ENCODE data around the gene ADGRD1. TPM values are rescaled to one million over a fixed set of nuclear protein-coding genes. Genes with fewer than 3 reads are reported as not detected.

Gene ADGRD1
- total and polyA plus RNA-seq, 8 donors = 25.6 to 167 (median 33.4) TPM

DNA sequence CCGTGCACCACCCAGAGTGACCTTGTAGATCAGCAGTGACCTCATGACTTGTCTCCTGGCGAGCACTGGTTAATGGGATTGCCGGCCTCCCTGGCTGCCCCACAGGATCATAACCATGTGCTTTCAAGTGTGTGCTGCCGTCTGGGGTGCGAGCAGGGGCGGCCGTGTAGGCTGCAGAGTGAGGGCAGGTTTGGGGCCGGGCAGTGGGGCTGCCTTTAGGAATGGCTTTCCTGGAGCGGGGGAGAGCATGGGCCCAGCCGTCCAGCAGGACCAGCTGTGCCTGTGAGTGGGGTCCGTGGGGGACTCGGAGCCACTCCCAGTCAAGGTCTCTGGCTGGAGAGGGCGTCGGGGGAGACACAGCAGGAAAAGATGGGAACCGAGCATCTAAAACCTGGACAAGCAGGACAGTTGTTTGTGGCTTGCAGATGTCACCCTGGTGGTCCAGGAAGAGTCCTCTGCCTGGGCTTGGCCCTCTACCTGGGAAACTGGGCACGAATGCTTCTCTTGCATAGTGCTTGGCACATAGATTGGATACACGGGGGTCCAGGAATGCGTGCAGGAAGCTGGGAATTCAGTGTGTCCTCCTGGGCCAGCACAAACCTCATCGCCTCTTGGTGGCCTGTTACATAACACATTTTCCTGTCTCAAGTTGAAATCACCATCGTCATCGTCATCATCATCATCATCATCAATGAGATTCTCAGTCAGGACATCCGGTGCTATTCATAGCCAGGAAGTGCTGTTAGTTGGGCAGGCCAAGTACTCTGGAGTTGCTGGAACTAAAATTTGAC, 96.0 kb downstream of the ADGRD1 start:
- H3K27me3 ChIP-seq = no peaks in the 10 kb centered on the region
- peaks cover 0 to 8% of the 10 kb centered on the region in 2 donors for H3K4me1 ChIP-seq
- H3K4me3 ChIP-seq = no peak overlapping the region
- intact Hi-C loops (cut with DNase I) = no loop called here
- peak in 2 of 4 donors; percentile 26 to 72 for DNase-seq
- no peak for ATAC-seq
- no peak overlapping the region for H3K27ac ChIP-seq
- H3K36me3 ChIP-seq = peaks cover 0 to 4% of the 10 kb centered on the region in 2 donors
- TF ChIP-seq, protein P1, sequence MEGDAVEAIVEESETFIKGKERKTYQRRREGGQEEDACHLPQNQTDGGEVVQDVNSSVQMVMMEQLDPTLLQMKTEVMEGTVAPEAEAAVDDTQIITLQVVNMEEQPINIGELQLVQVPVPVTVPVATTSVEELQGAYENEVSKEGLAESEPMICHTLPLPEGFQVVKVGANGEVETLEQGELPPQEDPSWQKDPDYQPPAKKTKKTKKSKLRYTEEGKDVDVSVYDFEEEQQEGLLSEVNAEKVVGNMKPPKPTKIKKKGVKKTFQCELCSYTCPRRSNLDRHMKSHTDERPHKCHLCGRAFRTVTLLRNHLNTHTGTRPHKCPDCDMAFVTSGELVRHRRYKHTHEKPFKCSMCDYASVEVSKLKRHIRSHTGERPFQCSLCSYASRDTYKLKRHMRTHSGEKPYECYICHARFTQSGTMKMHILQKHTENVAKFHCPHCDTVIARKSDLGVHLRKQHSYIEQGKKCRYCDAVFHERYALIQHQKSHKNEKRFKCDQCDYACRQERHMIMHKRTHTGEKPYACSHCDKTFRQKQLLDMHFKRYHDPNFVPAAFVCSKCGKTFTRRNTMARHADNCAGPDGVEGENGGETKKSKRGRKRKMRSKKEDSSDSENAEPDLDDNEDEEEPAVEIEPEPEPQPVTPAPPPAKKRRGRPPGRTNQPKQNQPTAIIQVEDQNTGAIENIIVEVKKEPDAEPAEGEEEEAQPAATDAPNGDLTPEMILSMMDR (IDR thresholded peaks at IDR 0.05) = no peak
- no peaks in the 10 kb centered on the region for H3K9me3 ChIP-seq

DNA sequence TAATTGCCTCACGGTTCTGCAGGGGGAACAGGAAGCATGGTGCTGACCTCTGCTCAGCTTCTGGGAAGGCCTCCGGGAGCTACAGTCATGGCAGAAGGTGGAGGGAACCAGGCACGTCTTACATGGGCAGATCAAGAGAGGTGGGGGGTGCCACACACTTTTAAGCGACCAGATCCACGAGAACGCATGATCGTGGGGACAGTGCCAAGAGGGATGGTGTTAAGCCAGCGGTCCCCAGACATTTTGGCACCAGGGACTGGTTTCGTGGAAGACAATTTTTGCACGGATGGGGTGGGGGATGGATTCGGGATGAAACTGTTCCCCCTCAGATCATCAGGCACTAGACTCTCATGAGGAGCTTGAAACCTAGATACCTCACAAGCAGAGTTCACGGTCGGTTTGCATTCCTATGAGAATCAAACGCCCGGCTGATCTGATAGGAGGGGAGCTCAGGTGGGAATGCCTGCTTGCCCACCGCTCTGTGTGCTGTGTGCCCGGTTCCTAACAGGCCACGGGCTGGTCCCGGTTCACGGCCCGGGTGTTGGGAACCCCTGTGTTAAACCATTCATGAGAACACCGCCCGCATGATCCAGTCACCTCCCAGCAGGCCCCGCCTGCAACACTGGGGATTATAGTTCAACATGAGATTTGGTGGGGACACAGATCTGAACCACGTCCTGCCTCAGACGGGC, 96.9 kb downstream of the ADGRD1 start:
- no peak overlapping the region for H3K4me3 ChIP-seq
- peak in 2 of 4 donors; percentile 22 to 65 for DNase-seq
- ATAC-seq = no peak
- H3K27me3 ChIP-seq = no peaks in the 10 kb centered on the region
- no peak overlapping the region for H3K27ac ChIP-seq
- H3K9me3 ChIP-seq = no peaks in the 10 kb centered on the region
- H3K36me3 ChIP-seq = no peaks in the 10 kb centered on the region
- peaks cover 0 to 8% of the 10 kb centered on the region in 2 donors for H3K4me1 ChIP-seq
- TF ChIP-seq, protein P1 (IDR thresholded peaks at IDR 0.05) = no peak
- intact Hi-C loops (cut with DNase I) = no loop called here

DNA sequence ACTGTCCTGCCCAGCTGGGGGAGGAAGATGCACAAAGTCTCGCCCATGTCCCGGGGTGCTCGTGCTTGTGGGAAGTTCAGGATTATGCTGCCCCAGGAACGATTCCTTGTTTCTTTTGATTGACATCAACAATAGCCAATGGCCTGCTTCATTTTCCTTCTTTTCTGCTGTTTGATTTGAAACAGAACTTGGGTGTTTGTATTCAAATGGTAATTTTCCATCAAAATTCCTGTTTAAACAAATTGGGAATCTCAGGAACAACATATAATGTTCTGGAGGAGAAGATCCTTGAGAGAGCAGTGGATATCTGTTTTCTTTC, 97.4 kb downstream of the ADGRD1 start:
- Histone ChIP-seq H3K4me1 (peaks cover 0 to 8% of the 10 kb centered on the region in 2 donors), H3K27me3 (no peaks in the 10 kb centered on the region), H3K36me3 (no peaks in the 10 kb centered on the region), H3K4me3 (no peak overlapping the region), H3K9me3 (no peaks in the 10 kb centered on the region), H3K27ac (no peak overlapping the region)
- TF ChIP-seq, protein P1 (IDR thresholded peaks at IDR 0.05) = no peak
- ATAC-seq (no peak), DNase-seq (no peak)
- intact Hi-C loops (cut with DNase I) = no loop called here

DNA sequence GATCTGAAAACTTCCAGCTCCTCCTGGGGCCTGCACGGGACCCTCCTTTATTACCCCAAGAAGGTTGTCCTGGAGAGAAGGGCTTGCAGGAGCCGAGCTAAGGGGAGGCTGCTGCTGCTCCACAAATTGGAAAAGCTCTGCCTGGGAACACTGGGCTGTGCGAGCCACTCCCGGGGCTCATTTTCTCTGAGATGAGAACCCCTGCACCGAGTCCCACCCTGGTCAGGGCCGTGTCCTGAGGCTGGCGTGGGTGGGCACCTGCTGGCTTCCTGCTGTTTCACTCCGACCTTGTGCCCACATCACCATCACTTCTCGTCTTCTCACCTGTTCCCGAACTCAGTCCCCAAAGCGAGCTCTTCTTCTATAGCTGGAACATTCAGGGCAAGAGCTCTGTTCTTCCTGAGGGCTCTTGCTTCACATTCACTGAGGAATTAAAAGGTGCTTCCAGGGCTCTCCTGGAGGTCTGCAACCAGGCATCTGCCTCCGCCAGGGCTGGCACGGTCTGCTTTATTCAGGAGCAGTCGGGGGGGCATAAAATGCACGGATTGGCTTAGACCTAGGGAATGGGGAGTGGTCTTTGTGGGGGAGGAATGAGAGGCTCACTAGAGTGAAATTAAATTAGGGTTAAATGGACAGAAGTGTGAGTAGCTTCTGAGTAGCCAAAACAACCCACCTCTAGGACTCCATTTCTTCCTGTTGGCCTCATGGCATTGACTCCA, 98.5 kb downstream of the ADGRD1 start:
- intact Hi-C loops (cut with DNase I) = no loop called here
- TF ChIP-seq, protein P1 (IDR thresholded peaks at IDR 0.05) = no peak
- no peak overlapping the region for H3K4me3 ChIP-seq
- no peak for ATAC-seq
- no peaks in the 10 kb centered on the region for H3K9me3 ChIP-seq
- no peaks in the 10 kb centered on the region for H3K27me3 ChIP-seq
- H3K4me1 ChIP-seq = peaks cover 0 to 6% of the 10 kb centered on the region in 2 donors
- no peak overlapping the region for H3K27ac ChIP-seq
- H3K36me3 ChIP-seq = no peaks in the 10 kb centered on the region
- peak in 2 of 4 donors; percentile 11 to 29 for DNase-seq

DNA sequence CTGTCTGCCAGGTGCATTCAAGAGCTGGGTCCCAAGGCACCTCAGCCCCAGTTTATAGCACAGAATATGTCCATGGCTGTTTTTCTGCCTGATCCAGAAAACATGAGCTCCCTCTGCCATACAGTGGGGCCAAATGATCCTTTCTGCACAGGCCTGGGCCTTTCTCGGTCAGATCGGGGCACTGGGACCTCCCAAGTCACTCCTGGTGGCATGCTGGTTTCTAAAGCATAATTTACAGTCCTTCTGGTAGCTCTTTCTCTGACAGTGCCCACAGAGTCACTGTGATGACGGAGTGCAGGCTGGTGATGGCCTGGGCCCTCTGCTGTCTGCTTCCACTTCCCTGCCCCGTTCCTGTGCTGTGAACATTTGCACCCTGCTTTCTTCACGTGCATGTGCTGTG, 99.2 kb downstream of the ADGRD1 start:
- DNase-seq (peak in 2 of 4 donors; percentile 1 to 11), ATAC-seq (no peak)
- no peaks in the 10 kb centered on the region for H3K27me3 ChIP-seq
- intact Hi-C loops (cut with DNase I) = no loop called here
- H3K9me3 ChIP-seq = no peaks in the 10 kb centered on the region
- H3K4me3 ChIP-seq = no peak overlapping the region
- no peaks in the 10 kb centered on the region for H3K4me1 ChIP-seq
- no peak overlapping the region for H3K27ac ChIP-seq
- TF ChIP-seq, protein P1 (IDR thresholded peaks at IDR 0.05) = no peak
- H3K36me3 ChIP-seq = no peaks in the 10 kb centered on the region

Measured in left lung (tissue), 10 donors.